Measurements from ENCODE around the gene UBE2O.

DNA sequence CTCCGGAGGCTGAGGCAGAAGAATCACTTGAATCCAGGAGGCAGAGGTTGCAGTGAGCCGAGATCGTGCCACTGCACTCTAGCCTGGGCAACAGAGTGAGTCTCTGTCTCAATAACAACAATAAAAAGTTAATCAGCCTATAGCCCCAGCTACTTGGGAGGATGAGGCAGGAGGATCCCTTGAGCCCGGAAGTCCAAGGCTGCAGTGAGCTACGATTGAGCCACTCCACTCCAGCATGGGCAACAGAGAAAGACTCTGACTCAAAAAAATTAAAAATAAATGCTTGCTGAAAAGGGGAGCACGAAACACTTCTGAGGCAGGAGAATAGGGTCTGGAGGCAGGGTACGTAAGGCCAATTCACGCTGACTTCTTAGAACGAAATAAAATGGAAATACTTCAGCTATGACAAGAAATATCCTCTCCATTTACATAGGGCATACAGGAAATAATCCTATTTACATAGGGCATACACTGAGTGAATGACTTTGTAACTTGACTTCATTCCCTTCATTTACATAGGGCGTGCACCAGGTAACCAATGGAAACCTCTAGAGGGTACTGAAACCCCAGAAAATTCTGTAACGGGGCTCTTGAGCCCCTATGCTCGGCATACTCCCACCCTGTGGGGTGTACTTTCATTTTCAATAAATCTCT lies 96.0 kb downstream of the UBE2O start:
- TF ChIP-seq, protein P1, sequence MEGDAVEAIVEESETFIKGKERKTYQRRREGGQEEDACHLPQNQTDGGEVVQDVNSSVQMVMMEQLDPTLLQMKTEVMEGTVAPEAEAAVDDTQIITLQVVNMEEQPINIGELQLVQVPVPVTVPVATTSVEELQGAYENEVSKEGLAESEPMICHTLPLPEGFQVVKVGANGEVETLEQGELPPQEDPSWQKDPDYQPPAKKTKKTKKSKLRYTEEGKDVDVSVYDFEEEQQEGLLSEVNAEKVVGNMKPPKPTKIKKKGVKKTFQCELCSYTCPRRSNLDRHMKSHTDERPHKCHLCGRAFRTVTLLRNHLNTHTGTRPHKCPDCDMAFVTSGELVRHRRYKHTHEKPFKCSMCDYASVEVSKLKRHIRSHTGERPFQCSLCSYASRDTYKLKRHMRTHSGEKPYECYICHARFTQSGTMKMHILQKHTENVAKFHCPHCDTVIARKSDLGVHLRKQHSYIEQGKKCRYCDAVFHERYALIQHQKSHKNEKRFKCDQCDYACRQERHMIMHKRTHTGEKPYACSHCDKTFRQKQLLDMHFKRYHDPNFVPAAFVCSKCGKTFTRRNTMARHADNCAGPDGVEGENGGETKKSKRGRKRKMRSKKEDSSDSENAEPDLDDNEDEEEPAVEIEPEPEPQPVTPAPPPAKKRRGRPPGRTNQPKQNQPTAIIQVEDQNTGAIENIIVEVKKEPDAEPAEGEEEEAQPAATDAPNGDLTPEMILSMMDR (IDR thresholded peaks at IDR 0.05) = no peak
- TF ChIP-seq POLR2A (IDR thresholded peaks at IDR 0.05) = no peak

All from body of pancreas (tissue), 4 donors.